ENCODE measurements around the gene IL21R.
"Not testable (repeated sequence)": the region's sequence is repeated elsewhere in the genome, so short reads cannot be mapped to it uniquely, and the experiment has no call there.

IL21R gene

GRCh38 chr16:27447301-27447700 is 45.3 kb downstream of the IL21R start:
- DNase-seq = no peak

- DNase-seq = no peak
These were observed 46.8 kb downstream of the IL21R start for GRCh38 chr16:27448532-27449433.

- DNase-seq = peak; percentile 78 to 81
These were observed 47.6 kb downstream of the IL21R start for GRCh38 chr16:27449434-27450195.

GRCh38 chr16:27450196-27450549 is 48.2 kb downstream of the IL21R start:
- no peak for DNase-seq

- DNase-seq = no peak
These were observed 50.9 kb downstream of the IL21R start for GRCh38 chr16:27452569-27453493.

- DNase-seq = no peak
These were observed 51.5 kb downstream of the IL21R start for GRCh38 chr16:27453494-27453825.

- peak in 1 of 2 donors; percentile 36 for DNase-seq
These were observed 53.7 kb downstream of the IL21R start for GRCh38 chr16:27455700-27456099.

- DNase-seq = not testable (repeated sequence)
These were observed 55.6 kb downstream of the IL21R start for GRCh38 chr16:27457605-27457900.

- DNase-seq = no peak
These were observed 56.3 kb downstream of the IL21R start for GRCh38 chr16:27458258-27458657.

GRCh38 chr16:27458987-27459688 is 57.2 kb downstream of the IL21R start:
- no peak for DNase-seq

- no peak for DNase-seq
These were observed 58.2 kb downstream of the IL21R start for GRCh38 chr16:27460213-27460612.

GRCh38 chr16:27460663-27461482 is 58.9 kb downstream of the IL21R start:
- DNase-seq = no peak

- DNase-seq = no peak
These were observed 59.7 kb downstream of the IL21R start for GRCh38 chr16:27461483-27462171.

- no peak for DNase-seq
These were observed 60.3 kb downstream of the IL21R start for GRCh38 chr16:27462200-27462845.

- no peak for DNase-seq
These were observed 61.1 kb downstream of the IL21R start for GRCh38 chr16:27462846-27463682.

GRCh38 chr16:27463741-27464591 is 62.0 kb downstream of the IL21R start:
- peak in 1 of 2 donors; percentile 47 for DNase-seq

- DNase-seq = no peak
These were observed 62.9 kb downstream of the IL21R start for GRCh38 chr16:27464626-27465482.

- no peak for DNase-seq
These were observed 63.5 kb downstream of the IL21R start for GRCh38 chr16:27465483-27465879.

All from activated CD4-positive, alpha-beta T cell treated with anti-CD3 and anti-CD28 coated beads for 4 hours (primary cell).